ENCODE data around the gene RPS6KA6.
A peak's percentile ranks its signal among the peaks of the same experiment; 100 is the strongest.
"Not testable (repeated sequence)": the region's sequence is repeated elsewhere in the genome, so short reads cannot be mapped to it uniquely, and the experiment has no call there.

The RPS6KA6 gene

DNA sequence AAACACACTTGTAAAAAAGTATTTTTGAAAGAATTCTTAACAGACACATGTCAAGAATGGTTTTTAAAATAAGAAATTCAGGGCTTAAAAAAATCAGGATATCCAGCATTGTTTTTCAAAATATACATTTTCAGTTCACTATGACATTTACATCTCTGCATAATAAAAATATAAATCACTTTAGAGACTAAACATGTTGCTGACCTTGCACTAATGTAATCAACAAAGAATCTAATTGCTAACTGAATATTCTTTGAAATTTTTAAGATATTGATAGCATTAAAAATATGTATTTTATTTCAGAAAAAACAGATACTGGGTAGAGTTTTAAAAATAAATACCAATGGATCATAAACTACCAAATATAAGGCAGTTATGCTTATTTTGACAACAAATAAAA is 26.4 kb downstream of the RPS6KA6 start:
- no peak for DNase-seq

- no peak for DNase-seq
Measured at GRCh38 chrX:84160736-84161135, 27.3 kb downstream of the RPS6KA6 start.

DNA sequence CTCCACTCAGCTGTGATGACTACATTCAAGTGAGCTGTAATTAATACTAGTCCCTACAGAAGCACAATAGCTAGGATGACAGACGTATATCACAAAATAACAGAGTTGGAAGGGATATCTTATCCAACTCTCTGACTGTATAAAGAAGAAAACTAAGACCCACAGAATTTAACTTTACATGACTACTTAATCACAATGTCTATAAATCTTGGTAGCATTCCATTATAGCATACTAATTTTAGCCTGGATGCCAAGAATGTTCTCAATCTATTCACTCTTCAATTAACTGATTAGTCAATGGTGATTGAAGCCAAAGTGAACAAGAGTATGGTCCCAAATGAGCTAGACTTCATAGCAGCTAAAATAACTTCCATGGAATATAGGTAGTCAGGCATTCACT is 31.2 kb downstream of the RPS6KA6 start:
- no peak for DNase-seq

DNA sequence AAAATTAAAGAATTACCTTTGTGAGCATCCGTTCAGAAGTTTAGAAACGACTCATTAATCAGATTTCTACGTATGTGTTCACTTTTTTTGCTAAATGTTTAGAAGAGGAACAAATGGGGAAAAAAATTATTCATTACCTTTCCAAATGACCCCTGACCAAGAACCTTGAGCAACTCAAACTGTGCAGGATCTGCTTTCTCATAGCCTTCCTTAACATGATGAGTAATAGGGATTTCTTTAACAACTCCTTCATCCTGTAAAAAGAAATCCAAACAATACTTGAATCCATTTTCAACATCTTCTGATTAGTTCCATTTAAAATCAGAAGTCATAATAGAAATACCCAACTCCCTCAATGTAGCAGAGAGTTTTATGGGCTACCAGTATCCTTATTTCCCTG is 32.1 kb downstream of the RPS6KA6 start:
- DNase-seq, result peak; percentile 6

DNA sequence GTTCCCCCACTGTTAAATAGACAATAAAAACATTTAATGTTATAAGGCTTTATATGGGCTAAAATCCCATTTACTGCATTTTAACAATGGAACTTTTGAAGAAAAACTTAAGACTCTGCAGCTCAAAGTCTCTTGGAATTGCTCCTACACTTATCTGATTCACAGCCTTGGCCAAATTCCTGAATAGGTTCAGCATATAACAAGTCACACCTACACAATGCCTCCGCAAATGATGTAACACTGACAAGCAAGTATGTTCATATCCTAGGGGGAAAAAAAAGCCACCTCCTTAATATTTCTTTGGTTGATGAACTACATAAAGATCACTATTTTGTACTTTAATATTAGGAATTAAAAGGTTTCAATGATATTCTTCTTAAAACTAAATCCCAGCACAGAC is 34.5 kb downstream of the RPS6KA6 start:
- no peak for DNase-seq

DNA sequence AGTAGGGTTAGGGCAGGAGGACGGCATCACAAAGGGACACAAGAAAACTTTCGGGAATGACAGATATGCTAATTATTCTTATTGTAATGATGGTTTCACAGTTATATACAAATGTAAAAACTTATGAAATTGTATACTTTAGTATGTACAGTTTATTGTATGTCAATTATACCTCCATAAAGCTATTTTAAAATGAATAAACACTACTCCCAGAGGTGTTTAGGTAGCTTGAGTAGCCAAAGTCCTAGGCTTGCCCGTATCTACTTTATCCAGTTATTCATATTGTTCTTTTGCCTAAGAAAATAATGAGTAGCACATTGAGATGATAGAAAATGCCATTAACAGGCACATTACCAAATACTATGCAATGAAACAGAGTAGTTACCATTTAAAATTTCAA is 43.0 kb downstream of the RPS6KA6 start:
- DNase-seq, result no peak

DNA sequence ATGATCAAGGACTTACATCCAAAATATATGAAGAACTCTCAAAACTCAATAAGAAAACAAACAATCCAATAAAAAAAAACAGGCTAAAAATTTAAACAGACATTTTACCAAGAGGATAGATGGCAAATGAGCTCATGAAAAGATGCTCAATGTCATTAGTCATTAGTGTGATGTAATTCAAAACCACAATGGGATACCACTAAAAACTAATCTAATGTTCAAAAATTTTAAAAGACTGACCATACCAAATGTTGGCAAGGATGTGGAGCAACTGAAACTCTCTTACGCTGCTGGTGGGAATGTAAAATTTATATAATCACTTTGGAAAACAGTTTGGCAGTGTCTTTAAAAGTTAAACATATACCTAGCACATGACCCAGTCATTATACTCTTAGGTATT is 43.7 kb downstream of the RPS6KA6 start:
- no peak for DNase-seq

DNA sequence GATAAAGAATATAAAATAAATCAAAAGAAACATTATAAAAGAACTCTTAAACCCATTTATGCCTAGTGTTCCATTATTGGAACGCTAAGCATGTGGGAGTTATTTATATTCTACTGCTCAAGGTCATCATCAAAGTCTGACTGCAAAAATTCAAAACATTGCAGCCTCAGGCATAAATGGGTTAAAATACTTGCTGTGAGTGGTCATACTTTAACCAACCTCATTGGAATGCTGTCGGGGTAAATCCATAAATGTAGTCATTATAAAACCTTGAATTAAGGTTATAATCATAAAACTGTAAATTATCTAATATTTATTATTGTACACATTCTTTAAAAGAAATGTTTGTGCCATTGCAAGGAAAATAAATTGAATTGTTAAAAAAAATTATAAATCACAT is 55.0 kb downstream of the RPS6KA6 start:
- DNase-seq, result no peak

- DNase-seq, result no peak
Measured at GRCh38 chrX:84123585-84123984, 64.4 kb downstream of the RPS6KA6 start.

DNA sequence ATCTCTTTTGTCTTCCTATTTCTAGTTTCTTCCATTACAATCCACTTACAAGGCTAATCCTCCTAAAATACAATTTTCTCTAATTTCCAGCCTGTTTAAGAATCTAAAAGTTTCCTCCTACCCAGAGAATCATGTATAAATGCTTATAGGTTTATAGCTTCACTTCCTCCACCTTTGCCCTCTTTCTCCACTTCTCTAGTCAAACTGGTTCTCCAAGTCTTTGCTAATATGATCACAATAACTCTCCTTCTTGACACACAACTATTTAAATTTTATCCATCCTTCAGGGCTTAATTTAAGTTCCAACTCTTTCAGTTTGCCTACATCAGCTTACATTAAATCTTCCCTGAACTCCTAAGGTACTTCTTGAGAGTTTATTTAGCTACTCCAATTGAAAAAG is 69.2 kb downstream of the RPS6KA6 start:
- DNase-seq, result no peak

- DNase-seq, result no peak
Measured at GRCh38 chrX:84118315-84118714, 69.7 kb downstream of the RPS6KA6 start.

DNA sequence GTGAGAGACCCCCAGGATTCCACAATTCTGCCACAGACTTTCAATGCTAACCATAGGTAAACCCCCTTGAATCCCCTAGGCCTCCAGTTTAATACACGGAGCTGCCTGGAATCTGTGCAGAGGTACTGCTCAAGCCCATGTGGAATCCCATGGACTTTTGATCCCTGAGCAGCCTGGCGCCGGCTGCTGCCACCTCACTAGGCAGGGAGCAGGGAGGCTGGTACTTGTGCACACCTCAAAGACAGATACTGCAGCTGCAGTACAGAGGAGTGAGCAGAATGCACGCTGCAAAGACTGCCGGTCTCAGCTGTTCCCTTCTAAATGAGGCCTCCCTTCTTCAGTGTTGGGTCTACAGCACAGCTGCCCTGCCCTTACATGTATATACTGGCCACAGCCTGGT is 79.4 kb downstream of the RPS6KA6 start:
- no peak for DNase-seq

GRCh38 chrX:84099120-84099519 is 88.9 kb downstream of the RPS6KA6 start:
- no peak for DNase-seq

DNA sequence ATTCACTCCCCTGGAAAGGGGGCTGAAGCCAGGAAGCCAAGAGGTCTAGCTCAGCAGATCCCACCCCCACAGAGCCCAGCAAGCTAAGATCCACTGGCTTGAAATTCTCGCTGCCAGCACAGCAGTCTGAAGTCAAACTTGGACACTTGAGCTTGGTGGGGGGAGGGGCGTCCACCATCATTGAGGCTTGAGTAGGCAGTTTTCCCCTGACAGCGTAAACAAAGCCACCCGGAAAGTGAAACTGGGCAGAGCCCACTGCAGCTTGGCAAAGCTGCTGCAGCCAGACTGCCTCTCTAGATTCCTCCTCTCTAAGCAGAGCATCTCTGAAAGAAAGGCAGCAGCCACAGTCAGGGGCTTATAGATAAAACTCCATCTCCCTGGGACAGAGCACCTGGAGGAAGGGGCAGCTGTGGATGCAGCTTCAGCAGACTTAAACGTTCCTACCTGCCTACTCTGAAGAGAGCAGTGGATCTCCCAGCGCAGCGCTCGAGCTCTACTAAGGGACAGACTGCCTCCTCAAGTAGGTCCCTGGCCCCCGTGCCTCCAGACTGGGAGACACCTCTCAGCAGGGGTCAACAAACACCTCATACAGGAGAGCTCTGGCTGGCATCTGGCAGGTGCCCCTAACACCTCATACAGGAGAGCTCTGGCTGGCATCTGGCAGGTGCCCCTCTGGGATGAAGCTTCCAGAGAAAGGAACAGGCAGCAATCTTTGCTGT is 108.4 kb downstream of the RPS6KA6 start:
- DNase-seq, result not testable (repeated sequence)

DNA sequence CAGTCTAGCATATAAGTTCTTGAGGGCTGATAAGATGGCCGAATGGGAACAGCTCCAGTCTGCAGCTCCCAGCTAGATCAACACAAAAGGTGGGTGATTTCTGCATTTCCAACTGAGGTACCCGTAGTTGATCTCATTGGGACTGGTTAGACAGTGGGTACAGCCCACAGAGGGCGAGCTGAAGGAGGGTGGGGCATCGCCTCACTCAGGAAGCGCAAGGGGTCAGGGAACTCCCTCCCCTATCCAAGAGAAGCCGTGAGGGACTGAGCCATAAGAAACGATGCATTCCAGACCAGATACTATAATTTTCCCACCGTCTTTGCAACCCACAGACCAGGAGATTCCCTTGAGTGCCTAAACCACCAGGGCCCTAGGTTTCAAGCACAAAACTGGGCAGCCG is 109.0 kb downstream of the RPS6KA6 start:
- DNase-seq, result no peak

- no peak for DNase-seq
Measured at GRCh38 chrX:84064814-84065213, 123.2 kb downstream of the RPS6KA6 start.

DNA sequence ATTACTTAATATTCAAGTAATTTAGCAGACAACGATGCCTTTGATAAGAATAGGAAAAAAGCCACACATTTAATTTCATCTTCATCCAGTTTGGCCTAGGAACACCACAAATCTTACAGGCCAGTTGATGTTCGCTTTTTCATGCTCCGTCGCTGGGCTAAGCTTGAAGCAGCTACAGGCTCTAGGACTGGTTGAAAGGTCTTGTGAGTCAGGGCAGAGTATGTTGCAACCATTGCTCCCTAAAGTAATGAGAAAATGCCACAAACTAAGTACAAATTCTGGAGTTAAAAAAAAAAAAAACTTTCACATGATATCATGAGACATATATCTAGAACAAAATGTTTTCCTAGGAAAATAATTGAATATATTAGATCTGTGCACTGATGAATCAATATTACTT is 123.8 kb downstream of the RPS6KA6 start:
- DNase-seq, result no peak

GRCh38 chrX:84047339-84047738 is 140.7 kb downstream of the RPS6KA6 start:
- DNase-seq, result no peak

GRCh38 chrX:84046403-84046984 is 141.5 kb downstream of the RPS6KA6 start:
- no peak for DNase-seq

GRCh38 chrX:84044051-84044450 is 143.9 kb downstream of the RPS6KA6 start:
- DNase-seq, result no peak
